ENCODE data around the gene PRCD.
"Not testable (repeated sequence)": the region's sequence is repeated elsewhere in the genome, so short reads cannot be mapped to it uniquely, and the experiment has no call there.

The PRCD gene

GRCh38 chr17:76561332-76561731, 21.5 kb downstream of the PRCD start:
- H3K4me3 ChIP-seq (ENCODE audit: low read depth, low read length) = no peak overlapping the region
- no peak for TF ChIP-seq CTCF (IDR thresholded peaks at IDR 0.05; ENCODE audit: control insufficient read depth, extremely low read depth, insufficient read depth)
- no peak for DNase-seq (ENCODE audit: low read depth)

DNA sequence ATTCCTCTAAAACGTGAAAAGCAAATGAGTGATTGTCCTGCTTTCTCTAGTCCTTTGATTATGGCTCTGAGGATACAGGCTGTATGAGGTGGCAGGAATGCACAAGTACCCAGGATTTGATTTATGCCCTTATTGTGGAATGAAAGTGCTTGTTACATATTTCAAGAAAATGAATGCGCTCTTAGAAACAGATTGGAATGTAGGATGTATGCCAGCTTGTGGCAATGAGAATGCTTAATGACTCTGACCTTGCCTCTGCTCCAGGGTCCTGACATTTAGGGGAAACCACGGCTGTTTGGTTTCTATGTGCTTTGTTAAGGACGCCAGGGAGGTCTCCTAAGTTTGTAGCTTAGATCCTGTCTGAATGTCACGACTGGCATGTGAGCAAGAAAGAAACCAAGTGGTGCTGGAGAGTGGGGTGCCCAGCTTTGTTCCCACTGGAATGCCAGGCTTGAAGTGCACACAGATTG, 22.0 kb downstream of the PRCD start:
- no peak for DNase-seq (ENCODE audit: low read depth)
- H3K4me3 ChIP-seq (ENCODE audit: low read depth, low read length) = no peak overlapping the region
- TF ChIP-seq CTCF (IDR thresholded peaks at IDR 0.05; ENCODE audit: control insufficient read depth, extremely low read depth, insufficient read depth) = no peak

DNA sequence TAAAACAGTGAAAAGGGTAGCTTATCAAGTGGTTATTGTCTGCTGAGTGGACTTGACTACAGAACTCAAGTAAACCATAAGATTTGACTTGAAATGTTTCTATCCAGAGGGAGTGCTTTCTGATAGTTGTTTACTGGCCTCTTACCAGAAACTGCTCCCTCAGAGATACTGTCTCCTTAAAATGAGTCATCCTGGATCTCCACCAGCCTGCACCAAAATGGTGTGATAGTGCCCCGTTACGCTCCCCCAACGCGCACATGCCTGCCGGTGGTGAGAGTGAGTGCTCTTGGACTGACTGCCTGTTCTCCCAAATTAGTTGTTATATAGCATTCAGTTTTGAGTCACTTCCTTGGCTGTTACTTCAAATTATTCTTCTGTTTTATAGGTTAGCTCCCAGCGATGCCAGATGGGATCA, 22.9 kb downstream of the PRCD start:
- DNase-seq (ENCODE audit: low read depth) = no peak
- no peak for TF ChIP-seq CTCF (IDR thresholded peaks at IDR 0.05; ENCODE audit: control insufficient read depth, extremely low read depth, insufficient read depth)
- no peak overlapping the region for H3K4me3 ChIP-seq (ENCODE audit: low read depth, low read length)

DNA sequence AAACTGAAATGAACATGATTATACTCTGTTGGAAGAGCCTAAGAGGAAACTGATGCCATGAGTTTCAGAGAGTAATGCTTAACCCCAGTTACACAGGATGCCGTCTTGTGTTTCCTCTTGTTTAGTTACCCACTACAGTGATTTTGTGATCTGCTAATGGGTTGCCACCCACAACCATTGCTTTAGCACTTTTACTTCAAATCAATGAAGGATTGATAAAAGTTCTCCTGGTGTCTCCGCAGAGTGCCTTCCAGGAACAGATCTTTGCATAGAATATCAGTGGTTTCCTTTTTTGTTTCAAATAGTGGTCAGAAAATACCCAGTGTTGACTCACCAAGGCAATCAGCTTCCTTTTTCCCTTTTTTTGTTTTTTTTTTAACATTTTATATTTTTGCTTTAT, 23.5 kb downstream of the PRCD start:
- not testable (repeated sequence) for H3K4me3 ChIP-seq (ENCODE audit: low read depth, low read length); DNase-seq (ENCODE audit: low read depth)

GRCh38 chr17:76564991-76565727, 25.3 kb downstream of the PRCD start:
- not testable (repeated sequence) for H3K4me3 ChIP-seq (ENCODE audit: low read depth, low read length); DNase-seq (ENCODE audit: low read depth)

DNA sequence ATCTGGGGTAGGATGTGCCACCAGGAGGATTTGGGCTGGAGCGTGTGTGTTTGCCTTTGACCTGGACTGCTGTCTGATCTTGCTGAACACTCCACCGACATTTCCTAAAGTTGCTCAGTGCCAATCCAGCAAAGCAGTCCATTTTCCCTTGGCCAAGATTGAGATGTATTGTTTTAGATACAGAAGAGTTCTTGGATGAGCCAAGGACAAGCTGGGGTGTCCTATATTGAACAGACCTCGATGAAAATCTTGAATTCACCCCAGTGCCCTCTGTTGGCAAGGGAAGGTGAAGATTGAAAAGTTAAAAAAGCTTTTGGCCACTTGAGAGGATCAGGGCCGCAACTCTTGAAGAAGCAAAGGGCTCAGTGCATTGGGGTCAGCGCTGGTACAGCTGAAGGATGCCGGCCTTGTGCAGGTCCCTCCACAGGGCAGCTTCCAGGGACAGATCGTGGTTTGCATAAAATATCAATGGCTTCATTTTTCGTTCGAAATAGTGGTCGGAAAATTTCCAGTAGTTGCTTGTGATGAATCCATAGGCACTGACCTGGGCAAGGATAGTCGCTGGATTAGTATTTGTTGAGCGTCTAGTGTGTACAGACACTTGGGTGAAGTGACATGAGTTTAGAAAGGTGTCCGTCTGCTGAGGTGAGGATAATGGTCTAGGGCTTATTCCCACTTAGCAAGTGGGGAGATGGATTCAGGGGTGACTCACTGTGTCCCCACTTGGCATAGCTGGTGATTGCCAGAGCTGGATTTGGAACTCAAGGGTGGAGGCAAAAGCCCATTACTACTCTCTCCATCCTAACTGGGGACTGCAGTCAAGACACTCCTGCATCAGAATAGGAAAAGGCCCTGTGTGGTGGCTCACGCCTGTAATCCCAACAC, 26.1 kb downstream of the PRCD start:
- TF ChIP-seq CTCF (IDR thresholded peaks at IDR 0.05; ENCODE audit: control insufficient read depth, extremely low read depth, insufficient read depth) = no peak
- no peak overlapping the region for H3K4me3 ChIP-seq (ENCODE audit: low read depth, low read length)
- no peak for DNase-seq (ENCODE audit: low read depth)

- no peak for DNase-seq (ENCODE audit: low read depth)
- no peak for TF ChIP-seq CTCF (IDR thresholded peaks at IDR 0.05; ENCODE audit: control insufficient read depth, extremely low read depth, insufficient read depth)
- no peak overlapping the region for H3K4me3 ChIP-seq (ENCODE audit: low read depth, low read length)
Measured at GRCh38 chr17:76566613-76566943, 26.7 kb downstream of the PRCD start.

Data from LNCaP clone FGC (cell line).